WI38 (cell line): ENCODE data around the gene SLC2A9.
"Not testable (repeated sequence)": the region's sequence is repeated elsewhere in the genome, so short reads cannot be mapped to it uniquely, and the experiment has no call there.

Experiments
- H3K4me3 ChIP-seq: 2 replicates; pipeline ENCODE4 v1.5.1; 2011; ENCODE audit warnings: low read depth, mild to moderate bottlenecking, control low read depth, low read length
- TF ChIP-seq, protein P1 (sequence below): IDR thresholded peaks from 2 replicates; pipeline ENCODE4 v1.5.1; 2012; ENCODE audit warnings: low read depth, mild to moderate bottlenecking, control low read depth, low read length

Gene SLC2A9

GRCh38 chr4:9820343-9820742 lies 201.0 kb downstream of the SLC2A9 start:
- H3K4me3 ChIP-seq, result no peak overlapping the region
- TF ChIP-seq, protein P1, sequence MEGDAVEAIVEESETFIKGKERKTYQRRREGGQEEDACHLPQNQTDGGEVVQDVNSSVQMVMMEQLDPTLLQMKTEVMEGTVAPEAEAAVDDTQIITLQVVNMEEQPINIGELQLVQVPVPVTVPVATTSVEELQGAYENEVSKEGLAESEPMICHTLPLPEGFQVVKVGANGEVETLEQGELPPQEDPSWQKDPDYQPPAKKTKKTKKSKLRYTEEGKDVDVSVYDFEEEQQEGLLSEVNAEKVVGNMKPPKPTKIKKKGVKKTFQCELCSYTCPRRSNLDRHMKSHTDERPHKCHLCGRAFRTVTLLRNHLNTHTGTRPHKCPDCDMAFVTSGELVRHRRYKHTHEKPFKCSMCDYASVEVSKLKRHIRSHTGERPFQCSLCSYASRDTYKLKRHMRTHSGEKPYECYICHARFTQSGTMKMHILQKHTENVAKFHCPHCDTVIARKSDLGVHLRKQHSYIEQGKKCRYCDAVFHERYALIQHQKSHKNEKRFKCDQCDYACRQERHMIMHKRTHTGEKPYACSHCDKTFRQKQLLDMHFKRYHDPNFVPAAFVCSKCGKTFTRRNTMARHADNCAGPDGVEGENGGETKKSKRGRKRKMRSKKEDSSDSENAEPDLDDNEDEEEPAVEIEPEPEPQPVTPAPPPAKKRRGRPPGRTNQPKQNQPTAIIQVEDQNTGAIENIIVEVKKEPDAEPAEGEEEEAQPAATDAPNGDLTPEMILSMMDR, result no peak

DNA sequence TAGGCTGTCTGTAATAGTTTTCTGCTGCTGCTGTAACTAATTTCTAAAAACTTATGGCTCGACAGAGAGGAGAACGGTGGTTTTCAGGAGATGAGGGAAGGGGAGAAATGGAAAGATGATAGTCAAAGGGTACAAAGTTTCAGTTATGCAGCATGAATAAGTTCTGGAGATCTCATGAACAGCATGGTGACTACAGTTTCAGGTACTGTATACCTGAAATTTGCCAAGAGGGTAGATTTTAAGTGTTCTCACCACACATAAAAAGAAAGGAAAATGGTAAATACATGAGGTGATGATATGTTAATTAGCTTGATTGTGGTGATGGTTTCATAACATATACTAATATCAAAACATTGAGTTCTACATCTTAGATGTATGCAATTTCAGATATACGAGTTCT lies 205.0 kb downstream of the SLC2A9 start:
- H3K4me3 ChIP-seq, result no peak overlapping the region

DNA sequence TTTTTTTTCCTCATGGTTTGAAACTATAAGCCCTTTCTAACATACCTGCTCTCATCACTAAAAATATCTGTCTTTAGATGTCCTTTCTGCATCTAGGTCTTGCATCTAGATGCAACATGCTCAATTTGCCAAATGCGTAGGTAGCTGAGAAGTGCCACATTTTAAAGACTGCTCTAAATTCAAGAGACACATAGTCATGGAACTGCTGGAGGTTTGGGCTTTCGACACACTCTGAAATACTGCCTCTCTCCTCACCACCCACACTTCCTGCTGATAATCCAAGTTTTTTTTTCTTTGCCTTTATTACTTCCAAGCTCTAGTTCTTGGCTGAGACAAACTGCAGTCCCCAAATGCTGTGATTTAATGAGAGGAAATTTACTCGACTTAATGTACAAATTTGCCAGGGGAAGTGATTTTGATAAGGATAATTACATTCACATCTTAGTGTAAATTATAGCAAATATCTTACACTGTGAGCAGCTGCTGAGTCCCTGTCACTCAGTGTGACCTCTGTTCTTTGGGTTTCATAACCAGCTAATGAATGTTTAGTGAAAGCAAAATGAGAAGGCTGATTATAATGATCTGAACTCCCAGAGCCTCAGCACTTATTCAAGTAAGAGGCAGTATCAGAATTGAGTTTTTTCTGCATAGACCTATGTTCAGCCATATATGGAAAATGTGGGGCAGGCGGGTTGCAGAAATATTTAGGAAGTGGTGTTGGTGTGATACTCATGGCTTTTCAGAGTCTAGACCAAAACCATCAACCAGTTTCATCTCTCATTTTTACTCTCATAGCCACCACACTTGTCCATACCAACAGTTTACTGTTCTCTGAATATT lies 208.6 kb downstream of the SLC2A9 start:
- H3K4me3 ChIP-seq, result no peak overlapping the region
- TF ChIP-seq, protein P1, result no peak

More for the DNA sequence above, 205.0 kb downstream of the SLC2A9 start:
- TF ChIP-seq, protein P1, result no peak

- TF ChIP-seq, protein P1, result no peak
These were observed 209.5 kb downstream of the SLC2A9 start for GRCh38 chr4:9811806-9812205.

GRCh38 chr4:9808077-9808476 lies 213.2 kb downstream of the SLC2A9 start:
- no peak overlapping the region for H3K4me3 ChIP-seq
- TF ChIP-seq, protein P1, result no peak

More at GRCh38 chr4:9811806-9812205, 209.5 kb downstream of the SLC2A9 start:
- no peak overlapping the region for H3K4me3 ChIP-seq

- TF ChIP-seq, protein P1, result no peak
- H3K4me3 ChIP-seq, result no peak overlapping the region
These were observed 216.4 kb downstream of the SLC2A9 start for GRCh38 chr4:9804918-9805317.

DNA sequence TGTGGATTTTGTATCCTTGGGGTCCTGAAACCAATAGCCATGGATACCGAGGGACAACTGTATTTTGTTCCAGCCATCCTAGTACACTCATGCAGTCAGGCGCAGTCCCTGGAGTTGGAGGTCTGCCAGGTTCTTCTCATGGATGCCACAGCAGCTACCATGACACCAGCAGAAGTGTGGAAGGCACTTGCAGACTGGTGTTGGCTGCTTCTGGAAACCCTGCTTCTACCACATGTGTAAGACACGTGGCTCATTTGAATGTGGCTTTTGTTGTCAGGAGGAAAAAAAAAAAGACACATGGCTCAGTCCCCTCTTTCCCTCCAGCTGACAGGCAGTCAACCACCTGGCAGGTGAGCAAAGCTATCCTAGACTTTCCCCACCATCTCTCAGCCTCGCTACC lies 220.4 kb downstream of the SLC2A9 start:
- no peak overlapping the region for H3K4me3 ChIP-seq
- TF ChIP-seq, protein P1, result no peak

DNA sequence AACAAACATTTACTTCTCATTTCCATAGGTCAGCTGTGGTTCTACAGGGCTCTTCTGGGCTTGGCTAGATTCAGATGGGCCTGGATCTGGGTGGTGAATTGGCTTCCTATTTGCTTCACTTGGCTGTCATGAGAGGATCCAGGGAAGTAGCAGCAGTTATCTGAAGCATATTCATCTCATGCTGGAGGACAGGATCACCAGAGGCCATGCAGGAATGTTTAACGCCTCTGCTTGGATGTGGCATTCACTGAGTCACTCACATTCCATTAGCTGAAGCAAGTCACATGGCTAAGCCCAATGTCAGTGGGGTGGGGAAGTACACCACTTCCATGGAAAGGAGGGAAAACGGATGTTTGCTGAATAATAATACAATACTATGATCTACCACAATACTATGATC lies 224.7 kb downstream of the SLC2A9 start:
- not testable (repeated sequence) for H3K4me3 ChIP-seq
